Measurements from ENCODE around the gene MYCBP. TPM values are rescaled to one million over a fixed set of nuclear protein-coding genes. Genes with fewer than 3 reads are reported as not detected.

Gene MYCBP
- total RNA-seq, 1 experiment from 2014 or later: 33.1 TPM

- Histone ChIP-seq H3K4me1 (ENCODE audit: insufficient read depth, low read length) (no peaks in the 10 kb centered on the region), H3K9ac (ENCODE audit: extremely low read depth, insufficient read length, low read length) (no peak overlapping the region), H3K23ac (ENCODE audit: insufficient read length, low read depth, low read length) (no peak overlapping the region), H3K79me1 (ENCODE audit: insufficient read depth, low read depth, low read length, poor library complexity, severe bottlenecking) (no peaks in the 10 kb centered on the region), H2BK15ac (ENCODE audit: low read depth, low read length) (no peak overlapping the region), H3K79me2 (ENCODE audit: insufficient read depth, low read length) (no peaks in the 10 kb centered on the region), H3K56ac (ENCODE audit: insufficient read length, low read depth, low read length) (no peak overlapping the region), H4K5ac (ENCODE audit: insufficient read length, low read depth, low read length) (no peak overlapping the region), H3K4me2 (ENCODE audit: insufficient read depth, insufficient read length, low read length) (no peak overlapping the region), H3T11ph (ENCODE audit: low read length) (no peak overlapping the region), H3K27ac (ENCODE audit: insufficient read length, low read depth, low read length) (no peak overlapping the region), H2BK120ac (ENCODE audit: low read depth, low read length, poor library complexity, severe bottlenecking) (no peak overlapping the region), H2AK5ac (ENCODE audit: insufficient read length, low read length) (no peak overlapping the region), H3K9me3 (ENCODE audit: control insufficient read depth, low read depth, low read length) (no peaks in the 10 kb centered on the region), H3K27me3 (ENCODE audit: insufficient read depth, low read length) (no peaks in the 10 kb centered on the region), H2BK5ac (ENCODE audit: insufficient read length, low read length) (no peak overlapping the region), H3K14ac (ENCODE audit: insufficient read depth, low read length) (no peak overlapping the region), H2AFZ (ENCODE audit: low read length) (no peak overlapping the region), H3K23me2 (ENCODE audit: insufficient read length, low read depth, low read length, poor library complexity, severe bottlenecking) (no peaks in the 10 kb centered on the region), H2BK20ac (ENCODE audit: low read depth, low read length, poor library complexity, severe bottlenecking) (no peak overlapping the region), H3K18ac (ENCODE audit: insufficient read length, low read depth, low read length) (no peak overlapping the region), H4K8ac (replicated peaks; ENCODE audit: insufficient read length, low read depth, low read length) (no peak overlapping the region), H4K20me1 (ENCODE audit: control insufficient read depth, insufficient read depth, insufficient read length) (no peaks in the 10 kb centered on the region), H4K91ac (ENCODE audit: insufficient read length, low read depth, low read length) (no peak overlapping the region), H3K4ac (ENCODE audit: low read depth, low read length) (no peak overlapping the region), H2BK12ac (ENCODE audit: insufficient read length, low read depth, low read length) (no peak overlapping the region)
- H3K27ac Mint-ChIP-seq: no peak overlapping the region
- TF ChIP-seq, protein P1, sequence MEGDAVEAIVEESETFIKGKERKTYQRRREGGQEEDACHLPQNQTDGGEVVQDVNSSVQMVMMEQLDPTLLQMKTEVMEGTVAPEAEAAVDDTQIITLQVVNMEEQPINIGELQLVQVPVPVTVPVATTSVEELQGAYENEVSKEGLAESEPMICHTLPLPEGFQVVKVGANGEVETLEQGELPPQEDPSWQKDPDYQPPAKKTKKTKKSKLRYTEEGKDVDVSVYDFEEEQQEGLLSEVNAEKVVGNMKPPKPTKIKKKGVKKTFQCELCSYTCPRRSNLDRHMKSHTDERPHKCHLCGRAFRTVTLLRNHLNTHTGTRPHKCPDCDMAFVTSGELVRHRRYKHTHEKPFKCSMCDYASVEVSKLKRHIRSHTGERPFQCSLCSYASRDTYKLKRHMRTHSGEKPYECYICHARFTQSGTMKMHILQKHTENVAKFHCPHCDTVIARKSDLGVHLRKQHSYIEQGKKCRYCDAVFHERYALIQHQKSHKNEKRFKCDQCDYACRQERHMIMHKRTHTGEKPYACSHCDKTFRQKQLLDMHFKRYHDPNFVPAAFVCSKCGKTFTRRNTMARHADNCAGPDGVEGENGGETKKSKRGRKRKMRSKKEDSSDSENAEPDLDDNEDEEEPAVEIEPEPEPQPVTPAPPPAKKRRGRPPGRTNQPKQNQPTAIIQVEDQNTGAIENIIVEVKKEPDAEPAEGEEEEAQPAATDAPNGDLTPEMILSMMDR (conservative IDR thresholded peaks at IDR 0.05): no peak
- H3K4me1 Mint-ChIP-seq: no peaks in the 10 kb centered on the region
- H3K27me3 Mint-ChIP-seq (ENCODE audit: low read depth): no peaks in the 10 kb centered on the region
- no CpG with 5 or more reads among the region's 1 CpG for WGBS (ENCODE audit: extremely low coverage, insufficient read length, low lambda C conversion rate)
- peaks cover 0 to 4% of the 10 kb centered on the region in 2 experiments; a peak in 1 of 5 replicates for H3K9me3 Mint-ChIP-seq
- no peak overlapping the region for H3K4me3 Mint-ChIP-seq
- DNase-seq: no peak
- H3K36me3 Mint-ChIP-seq (ENCODE audit: insufficient read depth in 1 of 3, low read depth in 3 of 3): peaks cover 14 to 59% (median 57%) of the 10 kb centered on the region in 3 experiments; a peak in 6 of 7 replicates
Observed at GRCh38 chr1:38848071-38848470, 25.1 kb downstream of the MYCBP start.
